GM18498 (cell line): Measurements from ENCODE around the gene NPTX1.

ENCODE experiments used
- ATAC-seq: cut with Tn5 transposase; IDR thresholded peaks from one replicate; pipeline ENCODE4 v1.9.1; 2021; ENCODE audit warnings: mild to moderate bottlenecking, moderate library complexity; ENCODE audit not compliant: unreplicated experiment

Gene NPTX1

DNA sequence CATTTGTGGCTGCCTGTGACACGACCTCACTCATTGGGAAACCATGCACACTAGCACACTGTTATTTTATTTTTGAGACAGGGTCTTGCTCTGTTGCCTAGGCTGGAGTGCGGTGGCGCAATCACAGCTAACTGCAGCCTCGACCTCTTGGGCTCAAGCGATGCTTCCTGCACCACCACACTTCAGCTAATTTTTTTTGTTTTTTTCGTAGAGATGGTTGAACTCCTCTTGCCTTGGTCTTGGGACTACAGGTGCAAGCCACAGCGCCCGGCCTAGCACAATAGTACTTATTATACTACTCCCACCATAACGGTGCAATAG lies 2.8 kb upstream of the NPTX1 start:
- no peak for ATAC-seq

DNA sequence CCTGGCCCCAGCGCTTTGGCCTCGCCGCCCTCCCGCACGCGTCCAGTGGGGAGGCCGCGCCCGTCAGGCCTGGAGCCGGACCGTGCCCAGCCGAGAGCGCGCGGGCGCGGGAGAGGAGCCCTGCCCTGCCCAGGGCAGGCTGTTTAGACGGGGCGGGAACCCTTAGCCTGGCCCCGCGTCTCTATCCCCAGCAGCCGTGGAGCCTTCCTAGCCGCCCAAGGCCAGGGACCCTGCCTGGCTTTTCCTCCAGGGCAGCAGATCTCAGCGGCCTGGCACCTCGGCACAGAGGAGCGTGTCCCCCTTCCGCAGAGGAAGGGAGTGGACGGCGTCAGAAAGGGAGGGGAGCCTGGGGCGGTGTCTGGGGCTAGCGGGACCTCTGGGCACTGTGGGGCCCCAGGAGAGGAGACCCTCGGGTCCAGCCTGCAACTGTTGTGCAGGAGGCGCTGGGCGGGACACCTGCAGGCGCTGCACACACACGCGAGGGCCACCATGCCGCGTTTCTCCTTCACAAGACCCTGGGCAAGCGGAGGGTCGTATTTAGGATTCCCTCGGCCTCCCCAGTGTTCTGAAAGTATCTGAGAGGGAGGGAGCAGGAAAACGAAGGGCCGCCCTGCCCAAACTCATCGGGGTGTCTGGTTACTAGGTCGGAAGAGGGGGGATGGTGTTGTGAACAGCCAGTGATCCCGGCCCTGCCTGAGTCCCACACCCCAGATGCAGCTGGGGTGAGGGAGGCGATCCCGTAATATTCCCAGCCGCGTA lies 2.3 kb upstream of the NPTX1 start:
- ATAC-seq, result no peak

DNA sequence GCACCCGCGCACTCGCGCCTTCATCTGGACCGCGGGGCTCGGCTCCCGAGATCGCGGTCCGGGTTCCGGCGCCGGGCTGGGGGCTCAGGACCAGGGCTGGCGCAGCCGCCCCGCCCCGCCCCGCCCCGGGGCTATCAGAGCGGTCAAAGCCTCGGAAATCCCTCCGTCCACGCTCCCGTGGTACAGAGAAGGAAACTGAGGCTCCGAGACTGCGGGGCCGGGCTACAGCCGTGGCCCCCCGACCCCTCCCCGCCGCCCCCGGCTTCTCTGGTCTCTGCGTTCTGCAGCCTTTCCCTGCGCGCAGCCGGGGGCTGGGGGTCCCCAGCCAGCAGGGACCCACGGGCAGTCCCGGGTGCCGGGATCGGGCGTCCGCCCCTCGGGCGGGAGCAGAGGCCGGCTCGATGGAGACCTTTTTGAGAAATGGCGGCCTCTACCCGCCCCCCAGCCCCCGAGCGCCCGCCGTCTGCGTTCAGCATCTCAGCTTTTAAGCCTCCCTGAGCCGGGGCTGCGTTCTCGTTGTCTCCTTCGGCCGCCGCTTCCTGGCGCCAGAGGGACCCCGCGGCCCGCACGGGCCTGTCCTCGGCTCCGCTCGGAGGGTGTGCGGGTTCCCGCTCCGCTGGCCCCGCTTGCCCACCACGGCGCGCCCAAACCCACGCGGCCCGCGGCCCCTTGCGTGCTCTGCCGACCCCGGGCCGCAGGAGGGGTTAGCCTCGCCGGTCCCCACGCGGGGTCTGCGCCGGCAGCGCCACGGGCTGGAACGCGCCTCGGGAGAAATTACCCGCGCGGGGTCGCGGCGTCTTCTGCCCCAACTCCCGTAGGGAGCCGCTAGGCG lies 1.5 kb upstream of the NPTX1 start:
- ATAC-seq, result no peak

DNA sequence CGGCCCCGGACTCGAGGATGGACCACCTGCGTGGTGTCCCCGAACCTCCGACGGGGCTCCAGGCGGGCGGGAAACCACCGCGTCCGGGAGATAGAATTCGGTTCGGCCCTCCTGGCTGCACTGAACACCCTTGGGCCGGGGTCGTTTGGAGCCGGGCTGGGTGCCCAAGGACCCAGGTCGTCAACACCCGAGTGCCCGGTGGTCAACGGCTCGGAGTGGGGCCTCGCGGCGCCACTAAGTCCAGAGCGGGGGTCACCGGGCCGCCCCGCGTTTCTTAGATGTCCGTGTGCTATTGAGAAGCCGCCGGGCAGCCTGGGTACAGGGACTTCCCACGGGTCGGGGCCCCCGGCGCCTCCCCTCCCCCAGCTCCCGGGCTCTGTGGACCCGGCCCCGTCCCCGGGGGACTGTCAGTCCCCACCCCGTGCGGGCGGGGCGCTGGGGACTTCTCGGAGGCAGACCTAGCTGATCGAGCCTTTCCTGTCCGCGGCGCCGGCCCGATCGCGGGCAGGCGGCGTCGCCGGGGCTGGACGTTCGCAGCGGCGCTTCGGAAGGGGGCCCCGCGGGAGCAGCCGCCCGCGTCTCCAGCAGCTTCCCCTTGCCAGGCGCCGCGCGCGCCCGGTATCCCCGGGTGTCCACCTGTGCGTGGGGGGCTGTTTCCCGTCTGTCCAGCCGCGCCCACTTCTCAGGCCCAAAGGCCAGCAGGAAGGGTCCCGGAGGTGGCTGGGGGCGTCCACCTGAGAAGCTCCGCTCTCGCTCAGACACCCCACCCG lies 655 bp upstream of the NPTX1 start:
- ATAC-seq, result no peak

DNA sequence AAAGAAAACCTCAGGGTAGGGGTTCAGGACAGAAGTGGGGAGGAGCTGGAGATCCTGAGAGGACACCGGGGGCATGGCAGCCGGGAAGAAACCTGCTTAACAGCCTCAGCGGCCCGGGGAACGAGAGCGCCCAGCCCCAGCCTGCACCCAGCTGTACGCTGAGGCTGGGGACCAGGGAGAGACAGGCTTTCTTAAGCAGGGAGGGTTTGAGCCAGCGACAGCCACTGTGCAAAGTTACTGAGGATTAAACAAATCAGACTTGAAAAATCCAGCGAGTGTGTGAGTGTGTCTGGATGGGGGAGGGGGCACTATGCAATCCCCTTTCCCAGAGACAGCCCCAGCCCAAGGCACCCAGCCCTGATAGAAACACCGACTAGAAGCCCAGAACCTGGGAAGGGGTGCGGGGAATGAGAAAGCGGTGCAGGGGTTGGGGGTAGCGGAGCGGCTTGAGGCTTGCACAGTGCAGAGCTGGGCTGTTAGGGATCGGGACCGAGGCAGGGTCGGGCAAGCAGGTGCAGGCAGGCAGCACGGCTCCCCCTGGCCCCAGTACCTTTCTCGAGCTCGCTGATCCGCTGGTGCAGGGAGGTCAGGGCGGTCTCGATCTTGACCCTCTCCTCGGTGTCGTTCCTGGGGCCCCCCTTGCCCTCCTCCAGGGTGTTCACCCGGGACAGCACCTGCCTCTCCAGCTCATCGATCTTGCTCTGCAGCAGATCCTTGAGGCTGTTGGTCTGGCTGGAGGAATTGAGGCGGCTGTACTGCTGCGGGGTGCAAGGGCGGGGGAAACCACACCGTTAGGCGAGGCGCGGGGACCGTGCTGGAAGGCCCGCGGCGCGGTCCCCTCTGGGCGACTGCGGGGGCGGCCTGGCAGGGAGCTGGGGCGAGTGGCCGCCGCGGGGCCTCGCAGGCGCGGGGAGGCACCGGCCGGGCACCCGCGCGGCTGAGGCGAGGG lies 1.2 kb downstream of the NPTX1 start:
- no peak for ATAC-seq

DNA sequence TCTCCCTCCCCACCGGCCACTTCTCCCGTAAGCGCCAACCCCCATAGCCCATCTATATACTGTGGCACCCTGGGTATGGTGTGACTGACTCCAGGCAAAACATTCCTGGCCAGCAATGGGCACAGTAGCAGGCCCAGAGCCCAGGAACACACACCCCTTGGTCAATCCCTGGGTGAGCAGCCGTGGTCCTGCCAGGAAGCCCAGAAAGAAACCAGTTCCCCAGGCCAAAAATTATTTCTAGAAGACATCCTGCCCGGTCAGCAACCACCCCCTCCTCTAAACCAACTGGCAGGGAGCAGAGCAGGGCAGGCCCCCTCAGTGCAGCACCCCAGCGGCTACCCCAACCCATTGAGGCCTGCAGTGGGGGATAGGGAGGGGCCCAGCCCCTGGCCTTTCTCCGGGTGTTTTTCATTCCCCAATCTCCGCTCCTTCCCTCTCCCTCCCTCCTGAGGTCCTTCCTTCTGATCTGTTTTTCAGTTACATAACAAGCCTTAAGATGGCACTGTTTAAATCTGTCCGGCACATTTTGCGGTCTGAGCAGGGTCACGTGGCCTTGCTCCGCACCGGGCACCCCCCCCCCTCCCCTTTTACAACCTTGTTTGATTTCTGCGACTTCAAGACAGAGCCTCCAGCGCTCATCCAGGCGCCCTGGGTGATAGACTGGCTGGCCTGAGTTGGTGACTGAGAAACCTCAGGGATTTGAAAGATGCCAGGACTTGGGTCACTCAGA lies 2.0 kb downstream of the NPTX1 start:
- ATAC-seq, result no peak

DNA sequence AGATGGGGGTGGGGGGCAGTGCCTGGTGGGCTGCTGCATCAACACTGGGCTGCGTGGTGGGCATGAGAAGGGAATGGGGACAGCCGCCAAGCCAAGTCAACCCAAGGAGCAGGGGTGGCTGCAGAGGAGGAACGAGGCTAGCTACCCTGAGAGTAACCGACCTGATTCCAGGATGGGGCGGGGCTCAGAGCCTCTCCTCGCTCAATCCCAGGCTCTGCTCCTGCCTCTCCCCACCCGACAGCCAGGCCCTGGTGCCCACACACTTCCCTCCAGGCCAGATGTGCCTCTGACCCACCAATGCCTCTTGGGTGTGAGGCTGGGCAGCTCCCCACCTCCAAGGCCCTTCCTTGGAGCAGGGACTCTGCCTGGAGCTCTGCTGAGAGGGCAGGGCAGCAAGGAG lies 2.7 kb downstream of the NPTX1 start:
- ATAC-seq, result no peak

DNA sequence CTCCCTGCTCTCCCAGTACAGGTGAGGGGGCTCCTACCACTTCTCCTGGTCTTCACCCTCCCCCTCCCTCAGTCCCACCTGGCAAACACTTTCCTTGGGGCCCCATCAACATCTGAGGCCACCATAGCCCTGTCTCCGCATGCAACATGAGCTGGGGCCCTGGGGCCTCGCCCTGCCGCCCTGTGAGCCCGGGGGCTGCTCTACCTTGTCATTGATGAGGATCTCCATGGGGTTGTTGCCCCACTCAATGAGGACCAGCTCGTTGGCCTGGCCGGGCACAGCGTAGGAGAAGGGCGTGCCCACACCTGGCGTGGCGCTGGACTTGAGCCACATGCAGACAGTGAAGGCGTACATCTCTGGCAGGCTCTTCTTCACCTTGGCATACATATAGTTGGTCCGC lies 3.4 kb downstream of the NPTX1 start:
- ATAC-seq, result no peak

DNA sequence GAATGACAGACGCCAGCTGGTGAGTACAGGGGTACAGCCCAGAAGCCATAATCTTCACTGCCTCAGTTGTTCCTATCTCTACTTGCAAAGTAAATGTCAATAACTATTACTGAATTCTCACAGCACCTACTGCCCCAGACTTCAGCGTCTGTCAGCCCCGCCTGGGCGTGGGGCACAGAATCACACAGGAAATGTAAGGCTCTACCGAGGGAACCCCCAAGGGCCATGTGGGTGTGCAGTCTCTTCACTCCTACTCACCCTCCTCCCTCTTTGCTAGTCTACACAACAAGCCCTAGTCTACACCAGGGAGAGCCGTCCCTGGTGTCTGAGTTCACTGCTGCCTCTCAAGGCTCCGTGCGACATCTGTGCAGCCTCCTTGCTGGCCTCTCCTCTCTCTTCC lies 4.5 kb downstream of the NPTX1 start:
- no peak for ATAC-seq

DNA sequence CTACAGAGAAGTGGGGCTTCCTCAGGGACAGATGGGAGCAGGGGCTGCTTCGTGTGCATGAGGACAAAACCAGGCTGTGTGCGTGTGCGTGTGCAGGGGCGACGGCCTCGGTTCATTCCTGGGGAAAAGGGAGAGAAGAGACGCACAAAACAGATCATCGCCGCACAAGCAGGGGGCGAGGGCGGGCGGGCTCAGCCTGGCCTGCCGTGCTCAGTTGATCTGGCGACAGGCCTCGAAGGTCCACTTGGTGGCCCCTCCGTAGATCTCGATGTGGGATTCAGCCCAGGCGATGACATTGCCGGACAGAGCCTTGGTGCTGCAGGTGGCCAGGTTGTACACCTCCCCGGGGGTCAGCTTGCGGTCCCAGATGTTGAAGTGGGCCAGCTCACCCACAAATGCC lies 5.8 kb downstream of the NPTX1 start:
- ATAC-seq, result no peak

DNA sequence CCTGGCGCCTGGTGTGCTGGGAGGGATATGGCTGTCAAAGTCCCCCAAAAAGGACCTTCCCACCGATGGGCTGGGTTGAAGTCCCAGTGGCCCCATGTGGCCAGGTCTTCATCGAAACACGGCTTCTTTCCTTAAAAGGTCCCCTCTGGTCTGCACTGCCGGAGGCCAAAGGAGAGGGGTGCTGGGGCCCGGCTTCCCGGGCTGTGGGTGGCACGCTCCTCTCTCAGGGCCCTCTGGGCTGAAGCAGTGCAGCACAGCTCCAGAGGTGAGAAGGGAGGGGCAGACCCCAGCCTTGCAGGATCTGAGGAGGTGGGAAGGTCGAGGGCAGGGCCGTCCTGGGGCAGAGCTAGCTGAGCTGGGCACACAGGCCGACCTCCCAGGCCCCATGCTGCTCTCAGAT lies 6.7 kb downstream of the NPTX1 start:
- no peak for ATAC-seq

DNA sequence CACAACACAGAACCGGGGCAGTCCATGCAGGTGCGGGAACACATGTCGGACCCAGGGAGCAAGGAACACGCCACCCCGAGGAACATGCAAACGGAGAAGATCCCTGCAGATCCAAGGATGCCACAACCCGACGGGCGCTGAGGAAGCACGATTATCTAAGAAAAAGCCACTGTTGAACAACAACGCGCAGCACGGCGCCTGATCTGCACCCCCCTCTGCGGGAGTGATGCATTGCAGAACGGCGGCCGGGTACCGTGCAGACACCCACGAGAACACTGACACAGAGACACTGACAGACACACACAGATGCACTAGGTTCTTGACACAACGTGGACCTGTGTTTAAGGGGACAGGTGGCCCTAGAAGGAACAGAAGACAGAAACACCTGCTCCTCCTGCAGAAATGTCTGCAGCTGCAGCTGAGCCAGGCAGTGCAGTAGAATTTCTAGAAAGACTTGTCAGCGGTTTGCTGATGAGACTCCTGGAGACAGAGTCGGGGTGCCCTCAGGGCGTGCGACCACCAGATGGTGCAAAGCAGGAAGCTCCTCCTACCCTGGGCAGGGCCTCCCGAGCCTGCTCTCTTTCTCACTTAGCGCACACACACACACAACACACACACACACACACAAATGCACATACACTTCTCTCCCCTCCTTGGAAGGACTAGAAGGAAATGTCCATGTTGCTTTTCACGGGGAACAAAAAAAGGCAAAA lies 7.5 kb downstream of the NPTX1 start:
- ATAC-seq, result no peak

DNA sequence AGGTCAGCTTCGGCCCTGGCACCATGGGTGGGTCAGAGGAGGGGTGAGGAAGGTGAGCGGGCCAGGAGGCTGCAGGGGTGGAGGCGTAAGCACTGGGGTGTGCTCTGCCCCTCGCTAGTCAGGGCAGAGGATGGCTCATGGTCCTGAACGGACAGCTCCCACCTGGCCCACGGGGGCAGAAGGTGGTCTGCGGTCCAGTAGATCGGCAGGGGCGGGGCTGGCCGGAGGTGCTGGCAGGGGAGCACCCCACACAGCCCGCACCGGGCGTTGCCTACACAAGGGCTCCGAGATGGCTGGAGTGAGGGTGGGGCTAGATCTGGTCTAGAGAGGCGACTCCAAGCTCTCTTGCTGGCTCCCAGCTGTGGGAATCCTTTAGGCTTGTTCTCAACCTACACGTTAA lies 8.2 kb downstream of the NPTX1 start:
- no peak for ATAC-seq

DNA sequence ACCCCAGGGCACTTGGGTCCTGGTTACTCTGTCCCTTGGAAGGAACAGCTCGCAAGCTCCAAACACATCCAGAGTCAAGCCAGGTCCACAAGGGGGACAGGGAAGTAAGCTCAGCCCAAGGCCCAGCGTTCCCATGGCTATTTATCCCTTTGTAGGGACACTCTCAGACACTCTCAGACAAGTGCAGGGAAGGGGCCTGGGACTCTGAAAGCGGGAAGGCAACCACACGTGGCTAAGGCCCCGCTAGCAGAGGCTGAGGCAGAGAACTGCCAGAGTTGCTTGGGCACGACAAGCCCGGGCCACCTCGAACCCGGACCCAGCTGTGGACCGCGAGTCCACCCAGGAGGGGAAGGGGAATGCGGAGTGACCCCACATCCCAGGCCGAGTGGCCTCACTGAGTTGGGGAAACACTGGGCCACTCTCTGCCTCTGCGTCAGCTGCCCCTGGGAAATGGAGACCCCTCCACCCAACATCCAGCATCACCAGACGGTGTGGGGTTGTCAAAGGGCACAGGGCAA lies 10.2 kb downstream of the NPTX1 start:
- no peak for ATAC-seq

DNA sequence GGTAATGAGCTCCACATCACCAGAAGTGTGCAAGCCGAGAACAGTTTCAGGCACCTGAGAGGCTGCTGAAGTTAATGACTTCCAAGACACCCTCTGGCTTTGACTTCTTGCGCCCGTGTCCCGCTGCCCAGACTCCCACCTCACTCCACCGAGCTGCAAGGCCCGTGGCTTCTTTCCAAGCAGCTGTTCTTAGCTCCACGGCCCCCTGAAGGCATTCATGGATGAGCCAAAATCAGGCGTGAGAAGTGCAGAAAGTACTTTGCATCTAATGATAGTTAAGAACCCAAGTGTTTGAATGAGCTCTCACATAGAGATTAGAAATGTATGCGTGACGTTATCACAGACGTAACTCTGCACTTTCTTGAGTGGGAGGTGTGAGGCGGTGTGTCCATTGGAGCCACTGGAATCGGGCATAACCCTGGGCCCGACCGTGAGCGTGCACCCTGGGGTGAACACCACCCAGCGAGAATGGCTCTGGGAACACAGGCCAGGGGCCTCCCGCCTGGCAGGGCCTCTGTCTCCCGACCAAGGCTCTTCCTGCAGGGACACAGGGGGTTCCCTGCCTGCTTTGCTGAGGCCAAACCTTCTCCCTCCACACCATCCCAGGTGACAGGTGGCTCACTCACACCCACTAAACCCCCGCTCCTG lies 11.0 kb downstream of the NPTX1 start:
- ATAC-seq, result no peak

DNA sequence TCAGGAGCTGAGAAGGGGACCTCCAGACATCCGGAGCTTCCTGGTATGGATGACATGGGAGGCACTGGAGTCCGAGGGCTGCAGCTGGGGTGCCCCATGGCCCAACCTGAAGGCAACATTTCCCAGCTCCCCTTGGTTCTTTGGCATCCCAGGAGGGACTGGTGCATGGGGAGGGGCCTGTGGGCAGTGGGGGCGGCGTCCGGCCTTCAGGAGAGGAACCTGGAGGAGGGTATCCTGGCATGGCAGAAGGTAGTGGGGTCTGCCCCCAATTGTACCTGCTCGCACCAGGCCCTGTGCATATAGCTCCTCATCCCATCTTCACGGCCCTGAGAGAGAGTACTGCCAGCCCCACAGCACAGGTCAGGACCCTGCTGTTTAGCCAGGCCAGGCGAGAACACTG lies 11.9 kb downstream of the NPTX1 start:
- ATAC-seq, result no peak

DNA sequence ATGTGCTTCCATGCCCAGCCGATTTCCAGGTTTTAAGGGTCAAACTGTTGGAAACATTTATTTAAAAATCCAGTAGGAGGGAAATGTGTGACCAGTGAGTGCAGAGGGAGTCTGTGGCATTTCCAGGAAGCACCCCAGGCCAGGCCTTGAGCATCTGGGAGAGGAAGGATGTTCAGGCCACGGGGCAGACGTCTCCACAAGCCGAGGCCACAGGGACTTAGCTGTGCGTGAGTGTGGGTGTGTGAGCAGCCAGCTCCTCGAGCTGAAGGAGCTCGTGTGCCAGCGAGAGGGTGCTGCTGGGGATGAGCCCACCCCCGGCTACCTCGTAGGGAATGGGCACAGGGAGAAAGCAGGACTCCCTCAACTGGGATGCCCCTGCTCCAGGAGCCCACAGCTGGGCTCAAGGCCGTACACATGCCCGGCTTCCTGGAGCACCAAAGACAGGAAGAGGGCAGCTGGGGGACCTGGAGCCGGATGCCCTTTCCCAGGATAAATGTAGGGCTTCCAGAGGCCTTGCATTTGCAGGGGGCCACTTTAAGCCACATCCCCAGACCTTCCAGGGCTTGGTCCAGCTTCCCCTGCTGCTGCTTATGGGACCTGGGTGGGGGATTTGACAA lies 12.5 kb downstream of the NPTX1 start:
- no peak for ATAC-seq

DNA sequence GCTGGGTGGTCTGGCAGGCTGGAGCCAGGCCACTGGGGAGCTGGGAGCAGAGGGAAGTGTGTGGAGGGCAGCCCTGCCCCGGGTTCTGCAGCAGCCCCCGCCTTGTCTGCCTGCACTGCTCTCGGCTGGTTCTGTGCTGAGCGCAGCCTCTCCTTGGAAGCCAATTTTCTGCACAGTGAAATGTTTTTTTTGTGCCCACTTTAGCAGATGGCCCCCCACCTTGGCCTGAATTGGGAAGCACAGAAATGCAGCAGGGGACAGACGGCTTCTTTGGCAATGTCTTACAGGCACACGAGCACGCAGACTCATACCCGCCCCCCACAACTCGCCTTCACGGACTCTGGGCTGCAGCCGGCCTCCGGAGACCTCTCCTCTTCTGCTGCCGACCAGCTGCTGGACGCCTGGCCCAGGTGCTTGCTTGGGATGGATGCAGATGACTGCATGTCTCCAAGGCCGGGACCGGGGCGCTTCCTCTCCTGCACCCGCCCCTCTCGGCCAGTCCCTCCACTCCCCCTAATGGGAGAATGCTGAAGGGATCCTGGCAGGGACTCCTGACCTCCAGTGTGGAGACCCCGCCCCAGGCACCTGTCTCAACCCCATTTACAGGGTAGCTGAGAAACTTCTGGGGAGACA lies 14.8 kb downstream of the NPTX1 start:
- no peak for ATAC-seq
